SK-N-SH (cell line): ENCODE measurements around the gene MBOAT2. TPM values are rescaled to one million over a fixed set of nuclear protein-coding genes. Genes with fewer than 3 reads are reported as not detected.

Experiments used
- CTCF ChIA-PET: fragments of 300-600, 350-600 bp; formaldehyde crosslinking; extraction: SDS; loops from one replicate; lab custom pipeline; 2021; lab: Yijun Ruan, JAX
- POLR2A ChIA-PET: fragments of 350-600 bp; sonication (Branson Sonifier 250); formaldehyde crosslinking; extraction: SDS; loops from one replicate; lab custom pipeline; 2020; ENCODE audit warnings: antibody characterized with exemption, inconsistent platforms; lab: Yijun Ruan, JAX
- DNase-seq: peaks from one replicate; pipeline ENCODE4 v3.0.0; 2012
- H2AFZ ChIP-seq: fragments of 200-600 bp; sonication (generic); 2 replicates; pipeline ENCODE4 v1.8.1; 2016; ENCODE audit warnings: antibody characterized with exemption, mild to moderate bottlenecking, low read depth
- H3F3A ChIP-seq: fragments of 200-600 bp; sonication (generic); replicated peaks from 2 replicates; pipeline ENCODE3; 2016; ENCODE audit warnings: antibody characterized with exemption, mild to moderate bottlenecking; ENCODE audit not compliant: insufficient read depth
- H3K27ac ChIP-seq, 2 experiments: fragments of 200-500 bp in 1 of 2; fragments of 200-600 bp in 1 of 2; sonication (Bioruptor generic) in 1 of 2; sonication (generic), shearing (Covaris generic) in 1 of 2; 2 replicates each; pipeline versions ENCODE4 v1.5.1 to v1.6.1; 2014 to 2016; ENCODE audit warnings: low read depth in 2 of 2, inconsistent platforms in 1 of 2, low read length in 1 of 2, mild to moderate bottlenecking in 1 of 2, mixed read lengths in 1 of 2
- H3K27me3 ChIP-seq: fragments of 200-600 bp; sonication (generic), shearing (Covaris generic); 2 replicates; pipeline ENCODE4 v1.6.1; 2016; ENCODE audit warnings: mixed run types; ENCODE audit not compliant: insufficient read depth
- H3K36me3 ChIP-seq, 2 experiments: fragments of 200-500 bp in 1 of 2; fragments of 200-600 bp in 1 of 2; sonication (Bioruptor generic) in 1 of 2; sonication (generic) in 1 of 2; replicated peaks in 1 of 2; 2 replicates each; pipeline versions ENCODE3 to v1.5.1; 2014 to 2016; ENCODE audit warnings: low read length in 1 of 2, mild to moderate bottlenecking in 1 of 2; ENCODE audit not compliant: insufficient read depth in 2 of 2, control insufficient read depth in 1 of 2
- H3K4me1 ChIP-seq, 2 experiments: fragments of 200-500 bp in 1 of 2; fragments of 200-600 bp in 1 of 2; sonication (Bioruptor generic) in 1 of 2; sonication (generic), shearing (Covaris generic) in 1 of 2; 2 replicates each; pipeline versions ENCODE4 v1.5.1 to v1.6.1; 2014 to 2016; ENCODE audit warnings: low read depth in 1 of 2, low read length in 1 of 2, mixed run types in 1 of 2; ENCODE audit not compliant: insufficient read depth in 2 of 2, control insufficient read depth in 1 of 2
- H3K4me2 ChIP-seq: fragments of 200-600 bp; sonication (generic), shearing (Covaris generic); 2 replicates; pipeline ENCODE4 v1.6.1; 2017; ENCODE audit warnings: mixed run types
- H3K4me3 ChIP-seq, 2 experiments: fragments of 200-500 bp in 1 of 2; fragments of 200-600 bp in 1 of 2; sonication (Bioruptor generic) in 1 of 2; sonication (generic), shearing (Covaris generic) in 1 of 2; 2 replicates each; pipeline versions ENCODE4 v1.5.1 to v1.8.1; 2014 to 2016; ENCODE audit warnings: low read depth in 2 of 2, inconsistent platforms in 1 of 2, low read length in 1 of 2, mild to moderate bottlenecking in 1 of 2, mixed read lengths in 1 of 2, moderate library complexity in 1 of 2
- H3K79me2 ChIP-seq: fragments of 200-600 bp; sonication (generic); 2 replicates; pipeline ENCODE4 v1.8.1; 2017; ENCODE audit warnings: mild to moderate bottlenecking; ENCODE audit not compliant: insufficient read depth
- H3K9ac ChIP-seq: fragments of 200-600 bp; sonication (generic); 2 replicates; pipeline ENCODE4 v1.6.1; 2017; ENCODE audit warnings: mixed run types
- H3K9me2 ChIP-seq: fragments of 200-600 bp; sonication (generic); 2 replicates; pipeline ENCODE4 v1.6.1; 2017; ENCODE audit warnings: mixed run types
- H3K9me3 ChIP-seq: fragments of 200-600 bp; sonication (generic); 2 replicates; pipeline ENCODE4 v1.6.1; 2017; ENCODE audit warnings: mixed run types, mild to moderate bottlenecking, moderate library complexity
- H4K20me1 ChIP-seq: fragments of 200-600 bp; sonication (generic); 2 replicates; pipeline ENCODE4 v1.6.1; 2017; ENCODE audit warnings: mild to moderate bottlenecking, mixed run types; ENCODE audit not compliant: insufficient read depth
- EZH2phosphoT487 ChIP-seq: fragments of 200-600 bp; sonication (generic); IDR thresholded peaks from 2 replicates; pipeline ENCODE4 v1.6.1; 2017; ENCODE audit warnings: low read depth, mixed run types, mild to moderate bottlenecking, antibody characterized with exemption, moderate library complexity, borderline replicate concordance
- JUND ChIP-seq: IDR thresholded peaks from 2 replicates; pipeline ENCODE4 v1.4.0; 2012
- MEF2A ChIP-seq: IDR thresholded peaks from 2 replicates; pipeline ENCODE4 v1.4.0; 2012; ENCODE audit warnings: low read depth, borderline replicate concordance
- MXI1 ChIP-seq: IDR thresholded peaks from 2 replicates; pipeline ENCODE4 v1.6.1; 2012; ENCODE audit warnings: mild to moderate bottlenecking, low read depth, low read length, improper control_type of control experiment
- NRF1 ChIP-seq: IDR thresholded peaks from 2 replicates; pipeline ENCODE4 v1.6.1; 2012; ENCODE audit warnings: low read depth, mild to moderate bottlenecking, low read length
- RXRA ChIP-seq: IDR thresholded peaks from 2 replicates; pipeline ENCODE4 v1.4.0; 2012; ENCODE audit warnings: low read depth, mild to moderate bottlenecking, borderline replicate concordance
- SMC3 ChIP-seq: IDR thresholded peaks from 2 replicates; pipeline ENCODE4 v1.6.1; 2012; ENCODE audit warnings: low read depth, low read length, improper control_type of control experiment
- TEAD4 ChIP-seq: IDR thresholded peaks from 2 replicates; pipeline ENCODE4 v1.4.0; 2012; ENCODE audit warnings: mild to moderate bottlenecking, borderline replicate concordance; ENCODE audit not compliant: insufficient read depth
- YY1 ChIP-seq: IDR thresholded peaks from 2 replicates; pipeline ENCODE4 v1.4.0; 2012; ENCODE audit warnings: low read depth, mild to moderate bottlenecking
- WGBS: methylation state at CpG from one replicate; pipeline ENCODE4 v1.1.6; 2017; ENCODE audit warnings: low lambda C conversion rate; 5-methylcytosine and 5-hydroxymethylcytosine counted together
- polyA plus RNA-seq, 3 experiments: library from polyadenylated mRNA; depleted of rRNA; stranded (reverse); fragments of >200 nt; gene quantifications; 2 replicates each; pipeline ENCODE4 v1.2.3, GENCODE V29; 2012
- TF ChIP-seq, protein P1 (sequence below): fragments of 150-350 bp; IDR thresholded peaks from 2 replicates; pipeline ENCODE4 v1.6.1; 2017; ENCODE audit warnings: antibody characterized with exemption, low read length, low read depth, borderline replicate concordance
- TF ChIP-seq, protein P2 (sequence below): IDR thresholded peaks from 2 replicates; pipeline ENCODE4; 2012
- TF ChIP-seq, protein P3 (sequence below): IDR thresholded peaks from 2 replicates; pipeline ENCODE4 v1.4.0; 2012; ENCODE audit warnings: low read depth, borderline replicate concordance
- TF ChIP-seq, protein P4 (sequence below): IDR thresholded peaks from 2 replicates; pipeline ENCODE4 v1.4.0; 2012; ENCODE audit warnings: low read depth, borderline replicate concordance
- TF ChIP-seq, protein P5 (sequence below): fragments of 200-600 bp; sonication (generic); IDR thresholded peaks from 2 replicates; pipeline ENCODE4 v1.6.1; 2017; ENCODE audit warnings: antibody characterized with exemption, mild to moderate bottlenecking, moderate library complexity
- TF ChIP-seq, protein P6 (sequence below): IDR thresholded peaks from 2 replicates; pipeline ENCODE4 v1.4.0; 2012; ENCODE audit warnings: low read depth

MBOAT2 gene
- polyA plus RNA-seq, 1 of the 3 experiments (the other 2 are of a cell fraction), result 33.9 TPM

DNA sequence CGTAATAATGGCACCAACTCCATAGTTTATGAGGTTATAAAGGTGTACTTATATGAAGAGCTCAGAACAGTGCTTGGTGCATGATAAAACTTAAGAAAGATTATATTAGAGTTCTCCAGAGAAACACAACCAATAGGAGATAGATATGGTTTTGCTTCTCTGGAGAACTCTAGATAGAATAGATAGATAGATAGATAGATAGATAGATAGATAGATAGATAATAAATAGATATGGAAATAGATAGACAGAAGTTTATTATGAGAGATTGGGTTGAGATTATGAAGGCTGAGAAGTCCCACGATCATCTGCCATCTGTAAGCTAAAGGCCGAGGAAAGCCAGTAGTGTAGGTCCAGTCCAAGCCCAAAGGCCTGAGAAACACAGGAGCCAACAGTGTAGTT is 2.9 kb upstream of the MBOAT2 start:
- H3K79me2 ChIP-seq, result peaks cover 30% of the 10 kb centered on the region
- no peak overlapping the region for H2AFZ ChIP-seq
- H3K36me3 ChIP-seq, result peaks cover 0 to 7% of the 10 kb centered on the region in 2 experiments
- TF ChIP-seq, protein P1, sequence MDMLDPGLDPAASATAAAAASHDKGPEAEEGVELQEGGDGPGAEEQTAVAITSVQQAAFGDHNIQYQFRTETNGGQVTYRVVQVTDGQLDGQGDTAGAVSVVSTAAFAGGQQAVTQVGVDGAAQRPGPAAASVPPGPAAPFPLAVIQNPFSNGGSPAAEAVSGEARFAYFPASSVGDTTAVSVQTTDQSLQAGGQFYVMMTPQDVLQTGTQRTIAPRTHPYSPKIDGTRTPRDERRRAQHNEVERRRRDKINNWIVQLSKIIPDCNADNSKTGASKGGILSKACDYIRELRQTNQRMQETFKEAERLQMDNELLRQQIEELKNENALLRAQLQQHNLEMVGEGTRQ, result no peak
- TF ChIP-seq, protein P2, sequence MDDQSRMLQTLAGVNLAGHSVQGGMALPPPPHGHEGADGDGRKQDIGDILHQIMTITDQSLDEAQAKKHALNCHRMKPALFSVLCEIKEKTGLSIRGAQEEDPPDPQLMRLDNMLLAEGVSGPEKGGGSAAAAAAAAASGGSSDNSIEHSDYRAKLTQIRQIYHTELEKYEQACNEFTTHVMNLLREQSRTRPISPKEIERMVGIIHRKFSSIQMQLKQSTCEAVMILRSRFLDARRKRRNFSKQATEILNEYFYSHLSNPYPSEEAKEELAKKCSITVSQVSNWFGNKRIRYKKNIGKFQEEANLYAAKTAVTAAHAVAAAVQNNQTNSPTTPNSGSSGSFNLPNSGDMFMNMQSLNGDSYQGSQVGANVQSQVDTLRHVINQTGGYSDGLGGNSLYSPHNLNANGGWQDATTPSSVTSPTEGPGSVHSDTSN, result no peak
- TF ChIP-seq MXI1 (no peak), SMC3 (no peak), EZH2phosphoT487 (no peak), YY1 (no peak), TEAD4 (no peak), JUND (no peak), MEF2A (no peak), NRF1 (no peak), RXRA (no peak)
- TF ChIP-seq, protein P3, sequence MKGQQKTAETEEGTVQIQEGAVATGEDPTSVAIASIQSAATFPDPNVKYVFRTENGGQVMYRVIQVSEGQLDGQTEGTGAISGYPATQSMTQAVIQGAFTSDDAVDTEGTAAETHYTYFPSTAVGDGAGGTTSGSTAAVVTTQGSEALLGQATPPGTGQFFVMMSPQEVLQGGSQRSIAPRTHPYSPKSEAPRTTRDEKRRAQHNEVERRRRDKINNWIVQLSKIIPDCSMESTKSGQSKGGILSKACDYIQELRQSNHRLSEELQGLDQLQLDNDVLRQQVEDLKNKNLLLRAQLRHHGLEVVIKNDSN, result no peak
- TF ChIP-seq, protein P4, sequence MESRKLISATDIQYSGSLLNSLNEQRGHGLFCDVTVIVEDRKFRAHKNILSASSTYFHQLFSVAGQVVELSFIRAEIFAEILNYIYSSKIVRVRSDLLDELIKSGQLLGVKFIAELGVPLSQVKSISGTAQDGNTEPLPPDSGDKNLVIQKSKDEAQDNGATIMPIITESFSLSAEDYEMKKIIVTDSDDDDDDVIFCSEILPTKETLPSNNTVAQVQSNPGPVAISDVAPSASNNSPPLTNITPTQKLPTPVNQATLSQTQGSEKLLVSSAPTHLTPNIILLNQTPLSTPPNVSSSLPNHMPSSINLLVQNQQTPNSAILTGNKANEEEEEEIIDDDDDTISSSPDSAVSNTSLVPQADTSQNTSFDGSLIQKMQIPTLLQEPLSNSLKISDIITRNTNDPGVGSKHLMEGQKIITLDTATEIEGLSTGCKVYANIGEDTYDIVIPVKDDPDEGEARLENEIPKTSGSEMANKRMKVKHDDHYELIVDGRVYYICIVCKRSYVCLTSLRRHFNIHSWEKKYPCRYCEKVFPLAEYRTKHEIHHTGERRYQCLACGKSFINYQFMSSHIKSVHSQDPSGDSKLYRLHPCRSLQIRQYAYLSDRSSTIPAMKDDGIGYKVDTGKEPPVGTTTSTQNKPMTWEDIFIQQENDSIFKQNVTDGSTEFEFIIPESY, result no peak
- TF ChIP-seq, protein P5, sequence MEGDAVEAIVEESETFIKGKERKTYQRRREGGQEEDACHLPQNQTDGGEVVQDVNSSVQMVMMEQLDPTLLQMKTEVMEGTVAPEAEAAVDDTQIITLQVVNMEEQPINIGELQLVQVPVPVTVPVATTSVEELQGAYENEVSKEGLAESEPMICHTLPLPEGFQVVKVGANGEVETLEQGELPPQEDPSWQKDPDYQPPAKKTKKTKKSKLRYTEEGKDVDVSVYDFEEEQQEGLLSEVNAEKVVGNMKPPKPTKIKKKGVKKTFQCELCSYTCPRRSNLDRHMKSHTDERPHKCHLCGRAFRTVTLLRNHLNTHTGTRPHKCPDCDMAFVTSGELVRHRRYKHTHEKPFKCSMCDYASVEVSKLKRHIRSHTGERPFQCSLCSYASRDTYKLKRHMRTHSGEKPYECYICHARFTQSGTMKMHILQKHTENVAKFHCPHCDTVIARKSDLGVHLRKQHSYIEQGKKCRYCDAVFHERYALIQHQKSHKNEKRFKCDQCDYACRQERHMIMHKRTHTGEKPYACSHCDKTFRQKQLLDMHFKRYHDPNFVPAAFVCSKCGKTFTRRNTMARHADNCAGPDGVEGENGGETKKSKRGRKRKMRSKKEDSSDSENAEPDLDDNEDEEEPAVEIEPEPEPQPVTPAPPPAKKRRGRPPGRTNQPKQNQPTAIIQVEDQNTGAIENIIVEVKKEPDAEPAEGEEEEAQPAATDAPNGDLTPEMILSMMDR, result no peak
- TF ChIP-seq, protein P6, sequence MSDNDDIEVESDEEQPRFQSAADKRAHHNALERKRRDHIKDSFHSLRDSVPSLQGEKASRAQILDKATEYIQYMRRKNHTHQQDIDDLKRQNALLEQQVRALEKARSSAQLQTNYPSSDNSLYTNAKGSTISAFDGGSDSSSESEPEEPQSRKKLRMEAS, result no peak
- H3F3A ChIP-seq, result peaks cover 7% of the 10 kb centered on the region
- POLR2A ChIA-PET, result no interaction called here
- no peaks in the 10 kb centered on the region for H3K27me3 ChIP-seq
- no peaks in the 10 kb centered on the region for H3K9me2 ChIP-seq
- peaks cover 7% of the 10 kb centered on the region for H4K20me1 ChIP-seq
- WGBS, result 94% methylated on average over 3 of the region's 3 CpGs
- DNase-seq, result no peak
- no peak overlapping the region for H3K9ac ChIP-seq
- no peak overlapping the region for H3K4me2 ChIP-seq
- peaks cover 17 to 35% of the 10 kb centered on the region in 2 experiments; a peak in 3 of 4 replicates for H3K4me1 ChIP-seq
- CTCF ChIA-PET, result interaction anchor here (1.3 to 2.6 kb wide), 4 partner anchors 21 to 133 kb away, joined by 3 to 9 read pairs (median 6); no protein-coding TSS in a partner anchor
- no peak overlapping the region; a peak in 1 of 4 replicates for H3K27ac ChIP-seq
- H3K4me3 ChIP-seq, result no peak overlapping the region
- H3K9me3 ChIP-seq, result no peaks in the 10 kb centered on the region
